Cardiac septum (tissue), 1 donor: ENCODE results near the gene CALHM3. TPM values are rescaled to one million over a fixed set of nuclear protein-coding genes. Genes with fewer than 3 reads are reported as not detected.

Source experiments
- DNase-seq: peaks from one replicate; pipeline ENCODE4 v3.0.0-alpha.2; 2020; ENCODE audit warnings: low spot score
- intact Hi-C: fragments of 100-400 bp; cut with DNase I; formaldehyde crosslinking; loops from one replicate; pipeline ENCODE4 v1.14.0; 2022
- total RNA-seq: library from RNA; stranded (reverse); fragmentation: NEBNext Ultra II Directional; extraction: Animal tissue kit (Norgen Biotek cat#: 25700); gene quantifications from one replicate; pipeline ENCODE4 v1.2.1, GENCODE V29; 2021
- donor health status: DM: no; HTN: no; CAD: no.

Gene CALHM3
- total RNA-seq, 1 donor from 2014 or later, result not detected

DNA sequence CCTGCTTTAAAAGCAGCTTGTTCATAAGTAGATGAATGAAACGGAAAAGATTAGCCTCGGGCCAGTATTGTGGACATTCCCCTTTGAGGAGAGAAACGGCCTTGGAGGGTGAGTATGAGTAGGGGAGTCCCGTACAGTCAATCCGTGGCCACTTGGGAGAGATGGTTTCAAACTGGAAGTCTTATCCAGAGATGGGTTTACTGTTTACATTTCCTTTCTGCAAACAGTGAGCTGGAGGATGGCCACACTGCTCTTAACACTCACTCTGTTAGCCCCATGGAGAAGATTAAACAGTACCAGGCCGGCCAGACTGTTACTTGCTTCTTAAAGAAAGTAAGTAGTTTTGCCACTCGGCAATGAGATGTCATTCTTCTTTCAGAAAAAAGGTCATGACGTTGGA is 47.1 kb downstream of the CALHM3 start:
- no peak for DNase-seq
- intact Hi-C loops, result no loop called here

DNA sequence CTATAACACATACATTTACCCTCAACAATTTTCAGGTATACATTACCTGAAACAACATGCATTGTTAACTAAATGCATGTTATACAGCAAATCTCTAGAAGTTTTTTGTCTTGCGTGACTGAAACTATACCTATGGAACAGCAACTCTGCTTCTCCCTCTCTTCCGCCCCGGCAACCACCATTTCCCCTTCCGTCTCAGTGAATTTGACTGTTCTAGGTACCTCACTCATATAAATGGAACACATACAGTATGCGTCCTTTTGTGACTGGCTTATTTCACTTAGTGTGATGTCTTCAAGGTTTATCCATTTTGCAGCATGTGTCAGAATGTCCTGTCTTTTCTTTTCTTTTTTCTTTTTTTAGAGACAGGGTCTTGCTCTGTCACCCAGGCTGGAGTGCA is 49.4 kb downstream of the CALHM3 start:
- no peak for DNase-seq
- intact Hi-C loops, result no loop called here

DNA sequence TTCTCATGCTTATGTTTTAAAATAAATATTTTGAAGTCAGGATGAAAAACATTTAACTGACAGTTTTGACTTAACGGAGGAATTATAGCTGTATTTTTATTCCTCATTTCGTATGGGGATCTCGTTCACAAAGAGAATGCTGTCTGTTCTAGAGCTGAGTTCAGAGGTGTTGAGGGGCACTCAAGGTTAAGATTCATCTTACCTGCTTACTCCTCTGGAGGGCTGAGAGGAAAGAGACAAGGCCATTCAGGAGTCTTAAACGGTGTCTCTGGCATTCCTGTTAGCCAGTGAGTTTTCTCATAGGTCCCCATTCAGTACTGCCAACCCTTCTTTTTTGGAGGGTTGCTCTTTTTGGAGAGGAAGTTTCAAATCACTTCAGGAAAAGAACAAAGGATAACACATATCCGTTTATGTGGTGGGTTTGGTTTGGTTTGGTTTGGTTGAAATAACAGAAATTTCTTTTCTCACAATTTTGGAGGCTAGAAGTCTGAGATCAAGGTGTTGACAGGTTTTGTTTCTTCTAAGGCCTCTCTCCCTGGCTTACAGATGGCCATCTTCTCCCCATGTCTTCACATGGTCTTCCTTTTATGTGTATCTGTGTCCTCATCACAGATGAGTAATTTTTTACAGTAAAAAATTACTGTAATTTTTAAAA is 49.9 kb downstream of the CALHM3 start:
- DNase-seq, result no peak
- intact Hi-C loops, result no loop called here

DNA sequence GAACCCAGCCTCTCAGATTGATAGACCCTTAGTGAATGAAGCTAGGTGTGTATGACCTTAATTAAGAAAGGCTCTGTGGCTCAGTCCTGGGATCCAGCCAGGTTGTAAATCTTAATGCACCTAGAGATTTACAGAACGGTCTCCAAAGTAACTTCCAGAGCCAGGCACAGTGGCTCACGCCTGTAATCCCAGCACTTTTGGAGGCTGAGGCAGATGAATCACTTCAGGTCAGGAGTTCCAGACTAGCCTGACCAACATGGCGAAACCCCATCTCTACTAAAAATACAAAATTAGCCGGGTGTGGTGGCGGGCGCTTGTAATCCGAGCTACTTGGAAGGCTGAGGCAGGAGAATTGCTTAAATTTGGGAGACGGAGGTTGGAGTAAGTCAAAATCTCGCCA is 51.2 kb downstream of the CALHM3 start:
- intact Hi-C loops, result no loop called here
- DNase-seq, result no peak

DNA sequence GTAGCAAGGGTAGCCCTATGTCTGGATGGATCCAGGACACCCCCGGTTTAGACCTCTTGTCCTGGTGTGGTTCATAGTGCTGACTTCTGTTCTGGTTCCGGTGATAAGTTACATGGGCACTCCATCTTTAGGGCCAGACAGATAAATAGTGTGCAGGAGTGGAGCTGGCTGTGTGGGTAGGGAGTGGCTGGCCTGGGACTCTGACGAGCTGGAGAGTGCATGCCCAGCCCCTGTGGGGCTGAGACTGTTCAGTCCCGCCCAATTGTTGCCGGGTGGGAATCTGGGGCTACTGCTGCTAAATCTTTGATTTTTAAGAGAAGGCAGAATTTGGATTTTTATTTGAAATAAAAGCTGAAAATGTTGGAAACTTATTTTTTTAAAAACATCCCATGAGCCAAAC is 55.3 kb downstream of the CALHM3 start:
- DNase-seq, result no peak
- intact Hi-C loops, result no loop called here

Other genes starting within 250 kb of the CALHM3 start
- gene RPEL1, start 233.4 kb downstream of the CALHM3 start, total RNA-seq, result not detected
- 0.08 TPM for gene INA, start 202.1 kb downstream of the CALHM3 start, total RNA-seq
- gene PCGF6, start 128.1 kb downstream of the CALHM3 start, total RNA-seq, result 6.3 TPM
- gene TAF5, start 111.3 kb downstream of the CALHM3 start, total RNA-seq, result 1.4 TPM
- 958 TPM for gene ATP5MK, start 82.8 kb downstream of the CALHM3 start, total RNA-seq
- gene PDCD11, start 82.6 kb downstream of the CALHM3 start, total RNA-seq, result 15.5 TPM
- 12.7 TPM for gene CALHM2, start 26.9 kb downstream of the CALHM3 start, total RNA-seq
- gene CALHM1, start 20.3 kb downstream of the CALHM3 start, total RNA-seq, result not detected
- 0.54 TPM for gene NEURL1, start 14.5 kb upstream of the CALHM3 start, total RNA-seq